H1 (cell line): Measurements from ENCODE around the gene PLXNA4. TPM values are rescaled to one million over a fixed set of nuclear protein-coding genes. Genes with fewer than 3 reads are reported as not detected.

Experiments used
- CBX8 ChIP-seq: fragments of 300-800, 300-1000 bp; sonication (generic); IDR thresholded peaks from 2 replicates; pipeline ENCODE4 v1.7.1; 2016; ENCODE audit warnings: low read depth, low read length, borderline replicate concordance
- CHD2 ChIP-seq: IDR thresholded peaks from 2 replicates; pipeline ENCODE4 v1.6.1; 2012; ENCODE audit warnings: low read length, improper control_type of control experiment
- CHD7 ChIP-seq: fragments of 300-600 bp; sonication (generic); IDR thresholded peaks from 2 replicates; pipeline ENCODE4 v1.7.1; 2012; ENCODE audit warnings: low read length, moderate library complexity, mild to moderate bottlenecking, inconsistent platforms; ENCODE audit not compliant: insufficient replicate concordance
- CREB1 ChIP-seq: IDR thresholded peaks from 2 replicates; pipeline ENCODE4 v1.6.1; 2012; ENCODE audit warnings: inconsistent platforms
- EP300 ChIP-seq, 2 experiments: IDR thresholded peaks; 1 replicate in 1 of 2; 2 replicates in 1 of 2; pipeline ENCODE4 v1.6.1; 2011 to 2012; ENCODE audit warnings: low read depth in 2 of 2, low read length in 2 of 2, mild to moderate bottlenecking in 2 of 2, borderline replicate concordance in 1 of 2, inconsistent platforms in 1 of 2, moderate library complexity in 1 of 2
- JUND ChIP-seq: IDR thresholded peaks from 2 replicates; pipeline ENCODE4 v1.6.1; 2011; ENCODE audit warnings: mild to moderate bottlenecking, improper control_type of control experiment, low read length
- KDM1A ChIP-seq: fragments of 200-600, 300-600 bp; sonication (generic); IDR thresholded peaks from 2 replicates; pipeline ENCODE4 v1.7.1; 2016; ENCODE audit warnings: mild to moderate bottlenecking, low read length, borderline replicate concordance
- POU5F1 ChIP-seq: IDR thresholded peaks from 2 replicates; pipeline ENCODE4 v1.6.1; 2011; ENCODE audit warnings: low read depth, mild to moderate bottlenecking, low read length, moderate library complexity
- SUZ12 ChIP-seq: fragments of 200-600 bp; sonication (generic); IDR thresholded peaks from 2 replicates; pipeline ENCODE4 v1.6.1; 2012; ENCODE audit warnings: mild to moderate bottlenecking, inconsistent platforms, low read length, moderate library complexity, mixed read lengths
- polyA plus RNA-seq, 7 experiments: library from polyadenylated mRNA; depleted of rRNA in 3 of 7; stranded (reverse) in 5 of 7; unstranded in 2 of 7; fragments of >200 nt in 5 of 7; fragments of 200-250 nt in 2 of 7; gene quantifications; 1 replicate in 5 of 7; 2 replicates in 1 of 7; 4 replicates in 1 of 7; pipeline versions ENCODE4 v1.2.1 to v1.2.3, GENCODE V29; 2011 to 2013; ENCODE audit warnings: missing spikeins in 2 of 7, mixed read lengths in 2 of 7
- total RNA-seq: library from RNA; stranded (reverse); fragmentation: NEBNext Ultra II Directional; extraction: Animal tissue kit (Norgen Biotek cat#: 25700); gene quantifications from 2 replicates; pipeline ENCODE4 v1.2.1, GENCODE V29; 2021

Gene PLXNA4
- total and polyA plus RNA-seq, 2 of the 8 experiments (the other 6 are each of a cell fraction or from before 2014, with no cell fraction given): 0.76 to 0.79 TPM

DNA sequence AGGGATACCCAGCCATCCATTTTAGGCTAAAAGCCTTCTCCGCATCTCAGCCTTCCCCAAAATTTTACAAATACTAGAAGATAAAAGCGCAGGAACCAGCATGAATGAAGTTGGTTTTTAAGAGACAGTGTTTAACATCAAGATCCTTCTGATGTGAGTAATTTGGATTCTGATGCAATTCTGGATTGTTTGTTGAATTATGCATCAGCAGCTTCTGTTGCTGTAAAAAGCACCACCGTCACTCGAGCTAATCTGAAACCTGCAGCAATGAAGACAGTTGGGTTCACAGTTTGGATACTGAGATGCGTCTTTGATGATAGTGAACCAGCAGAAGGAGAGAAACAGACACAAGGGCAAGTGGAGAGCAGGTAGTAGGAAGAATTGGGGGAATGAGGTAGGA lies 179.2 kb downstream of the PLXNA4 start (continued):
- TF ChIP-seq CHD7: no peak
- no peak for TF ChIP-seq CHD2
- TF ChIP-seq KDM1A: no peak
- TF ChIP-seq CBX8: no peak
- no peak for TF ChIP-seq POU5F1
- no peak for TF ChIP-seq SUZ12
- TF ChIP-seq CREB1: no peak
- TF ChIP-seq EP300 (IDR thresholded peaks at IDR 0.05; ENCODE audit: borderline replicate concordance in 1 of 2, low read depth in 2 of 2, low read length in 2 of 2): no peak
- TF ChIP-seq JUND: no peak
- TF ChIP-seq, all 59 proteins: peak for 0
